ENCODE data around the gene EIPR1.
A peak's percentile ranks its signal among the peaks of the same experiment; 100 is the strongest.
"Not testable (repeated sequence)": the region's sequence is repeated elsewhere in the genome, so short reads cannot be mapped to it uniquely, and the experiment has no call there.

EIPR1 gene

GRCh38 chr2:3283876-3284656, 93.6 kb downstream of the EIPR1 start:
- DNase-seq = not testable (repeated sequence)

- DNase-seq = no peak
Measured at GRCh38 chr2:3283206-3283605, 94.4 kb downstream of the EIPR1 start.

GRCh38 chr2:3282056-3282998, 95.3 kb downstream of the EIPR1 start:
- peak; percentile 55 for DNase-seq

- DNase-seq = no peak
Measured at GRCh38 chr2:3280683-3281520, 96.7 kb downstream of the EIPR1 start.

- no peak for DNase-seq
Measured at GRCh38 chr2:3280197-3280596, 97.4 kb downstream of the EIPR1 start.

- no peak for DNase-seq
Measured at GRCh38 chr2:3279236-3279960, 98.2 kb downstream of the EIPR1 start.

- no peak for DNase-seq
Measured at GRCh38 chr2:3278521-3279218, 98.9 kb downstream of the EIPR1 start.

GRCh38 chr2:3277748-3278520, 99.7 kb downstream of the EIPR1 start:
- DNase-seq = no peak

- no peak for DNase-seq
Measured at GRCh38 chr2:3277050-3277747, 100.4 kb downstream of the EIPR1 start.

GRCh38 chr2:3272761-3273160, 104.9 kb downstream of the EIPR1 start:
- no peak for DNase-seq

GRCh38 chr2:3270095-3270478, 107.5 kb downstream of the EIPR1 start:
- DNase-seq = no peak

- DNase-seq = no peak
Measured at GRCh38 chr2:3269425-3270094, 108.1 kb downstream of the EIPR1 start.

- no peak for DNase-seq
Measured at GRCh38 chr2:3268705-3269029, 109.0 kb downstream of the EIPR1 start.

GRCh38 chr2:3267869-3268704, 109.5 kb downstream of the EIPR1 start:
- no peak for DNase-seq

- no peak for DNase-seq
Measured at GRCh38 chr2:3266925-3267867, 110.4 kb downstream of the EIPR1 start.

- DNase-seq = peak; percentile 15
Measured at GRCh38 chr2:3265981-3266924, 111.4 kb downstream of the EIPR1 start.
